Breast epithelium (tissue), 4 donors: Measurements from ENCODE around the gene PRPF6. TPM values are rescaled to one million over a fixed set of nuclear protein-coding genes. Genes with fewer than 3 reads are reported as not detected.

Source experiments
- DNase-seq, 2 donors: peaks; one replicate each; pipeline ENCODE4 v3.0.0-alpha.2; 2019; ENCODE audit warnings: low spot score in 2 of 2
- H3K27ac ChIP-seq, 2 donors: fragments of 200-600 bp; sonication (generic) in 1 of 2; one replicate each; pipeline ENCODE4 v1.5.1; 2016 to 2019; ENCODE audit warnings: mild to moderate bottlenecking in 1 of 2
- H3K27me3 ChIP-seq, 2 donors: fragments of 200-600 bp; sonication (generic) in 1 of 2; one replicate each; pipeline versions ENCODE4 v1.5.1 to v1.6.0; 2017 to 2019; ENCODE audit warnings: control low read depth in 1 of 2, mild to moderate bottlenecking in 1 of 2
- H3K36me3 ChIP-seq: fragments of 200-600 bp; one replicate; pipeline ENCODE4 v1.5.1; 2019
- H3K4me1 ChIP-seq, 2 donors: fragments of 200-600 bp; sonication (generic); one replicate each; pipeline ENCODE4 v1.5.1; 2016 to 2019; ENCODE audit warnings: control low read depth in 1 of 2
- H3K4me3 ChIP-seq, 3 donors: fragments of 200-600 bp; sonication (generic); 1 replicate in 2 of 3; 2 replicates in 1 of 3; pipeline ENCODE4 v1.5.1; 2016 to 2019; ENCODE audit warnings: mild to moderate bottlenecking in 3 of 3, moderate library complexity in 2 of 3
- H3K9me3 ChIP-seq, 2 donors: fragments of 200-600 bp; sonication (generic) in 1 of 2; one replicate each; pipeline ENCODE4 v1.5.1; 2016 to 2019; ENCODE audit warnings: control low read depth in 1 of 2
- POLR2A ChIP-seq: fragments of 450-650 bp; IDR thresholded peaks from one replicate; pipeline ENCODE4 v1.6.1; 2016; ENCODE audit warnings: antibody characterized with exemption, mild to moderate bottlenecking, moderate library complexity
- POLR2AphosphoS5 ChIP-seq, 3 donors: sonication (generic); formaldehyde crosslinking; IDR thresholded peaks; one replicate each; pipeline ENCODE4 v1.6.1; 2017; ENCODE audit warnings: antibody characterized with exemption in 3 of 3
- intact Hi-C: fragments of 100-400 bp; cut with DNase I; formaldehyde crosslinking; loops from one replicate; pipeline ENCODE4 v1.15.1; 2023; ENCODE audit warnings: low total_unique reads
- total RNA-seq, 3 donors: library from RNA; depleted of rRNA; stranded (reverse); fragments of >200 nt; gene quantifications; one replicate each; pipeline ENCODE4 v1.1.0, GENCODE V29; 2016
- TF ChIP-seq, protein P1 (sequence below), 3 donors: fragments of 450-650 bp; IDR thresholded peaks; one replicate each; pipeline ENCODE4 v1.5.1; 2016 to 2017; ENCODE audit warnings: antibody characterized with exemption in 3 of 3, mild to moderate bottlenecking in 3 of 3, moderate library complexity in 3 of 3

PRPF6 gene
- total RNA-seq, 3 donors from 2014 or later: 53.9 to 67.5 (median 59.6) TPM

DNA sequence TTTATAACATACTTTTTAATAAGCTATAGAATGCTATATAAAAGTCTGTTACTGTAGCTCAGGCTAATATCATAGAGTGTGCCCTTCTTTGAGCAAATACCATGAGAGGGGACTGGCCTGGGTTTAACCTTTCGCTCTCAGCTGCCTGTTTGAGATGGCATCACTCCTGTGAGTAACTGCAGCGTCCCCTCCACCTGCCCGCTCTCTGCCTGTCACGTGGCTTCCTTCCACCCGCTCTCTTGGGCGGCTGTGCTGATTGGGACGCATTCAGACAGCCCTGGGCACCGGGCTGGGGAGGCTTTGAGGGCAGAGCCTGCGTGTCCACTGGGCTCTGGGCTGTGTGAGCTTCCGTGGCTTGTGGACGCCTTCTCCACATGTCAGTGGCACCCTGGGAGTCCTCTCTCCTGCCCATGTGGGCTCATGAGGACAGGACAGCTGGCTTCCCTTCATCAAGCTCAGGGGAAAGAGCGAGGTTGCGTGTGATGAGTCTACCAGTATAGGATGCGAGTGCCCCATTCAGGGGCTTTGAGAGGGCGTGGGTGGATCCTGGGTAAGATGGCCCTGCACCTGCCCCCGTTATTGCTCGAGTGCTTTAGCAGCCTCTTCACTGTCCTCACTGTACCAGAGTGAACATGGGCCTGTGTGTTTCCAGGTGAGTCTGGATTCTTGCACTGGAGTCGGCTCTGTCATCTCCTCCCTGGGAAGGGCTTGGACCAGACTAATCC, 44.3 kb downstream of the PRPF6 start:
- TF ChIP-seq POLR2AphosphoS5 (IDR thresholded peaks at IDR 0.05) (no peak), POLR2A (no peak)
- TF ChIP-seq, protein P1, sequence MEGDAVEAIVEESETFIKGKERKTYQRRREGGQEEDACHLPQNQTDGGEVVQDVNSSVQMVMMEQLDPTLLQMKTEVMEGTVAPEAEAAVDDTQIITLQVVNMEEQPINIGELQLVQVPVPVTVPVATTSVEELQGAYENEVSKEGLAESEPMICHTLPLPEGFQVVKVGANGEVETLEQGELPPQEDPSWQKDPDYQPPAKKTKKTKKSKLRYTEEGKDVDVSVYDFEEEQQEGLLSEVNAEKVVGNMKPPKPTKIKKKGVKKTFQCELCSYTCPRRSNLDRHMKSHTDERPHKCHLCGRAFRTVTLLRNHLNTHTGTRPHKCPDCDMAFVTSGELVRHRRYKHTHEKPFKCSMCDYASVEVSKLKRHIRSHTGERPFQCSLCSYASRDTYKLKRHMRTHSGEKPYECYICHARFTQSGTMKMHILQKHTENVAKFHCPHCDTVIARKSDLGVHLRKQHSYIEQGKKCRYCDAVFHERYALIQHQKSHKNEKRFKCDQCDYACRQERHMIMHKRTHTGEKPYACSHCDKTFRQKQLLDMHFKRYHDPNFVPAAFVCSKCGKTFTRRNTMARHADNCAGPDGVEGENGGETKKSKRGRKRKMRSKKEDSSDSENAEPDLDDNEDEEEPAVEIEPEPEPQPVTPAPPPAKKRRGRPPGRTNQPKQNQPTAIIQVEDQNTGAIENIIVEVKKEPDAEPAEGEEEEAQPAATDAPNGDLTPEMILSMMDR (IDR thresholded peaks at IDR 0.05): no peak
- H3K4me1 ChIP-seq: no peaks in the 10 kb centered on the region
- no peaks in the 10 kb centered on the region for H3K9me3 ChIP-seq
- no peak overlapping the region for H3K4me3 ChIP-seq
- no peaks in the 10 kb centered on the region for H3K27me3 ChIP-seq
- DNase-seq: no peak
- no peak overlapping the region for H3K27ac ChIP-seq
- peaks cover 19% of the 10 kb centered on the region for H3K36me3 ChIP-seq
- intact Hi-C loops: no loop called here

DNA sequence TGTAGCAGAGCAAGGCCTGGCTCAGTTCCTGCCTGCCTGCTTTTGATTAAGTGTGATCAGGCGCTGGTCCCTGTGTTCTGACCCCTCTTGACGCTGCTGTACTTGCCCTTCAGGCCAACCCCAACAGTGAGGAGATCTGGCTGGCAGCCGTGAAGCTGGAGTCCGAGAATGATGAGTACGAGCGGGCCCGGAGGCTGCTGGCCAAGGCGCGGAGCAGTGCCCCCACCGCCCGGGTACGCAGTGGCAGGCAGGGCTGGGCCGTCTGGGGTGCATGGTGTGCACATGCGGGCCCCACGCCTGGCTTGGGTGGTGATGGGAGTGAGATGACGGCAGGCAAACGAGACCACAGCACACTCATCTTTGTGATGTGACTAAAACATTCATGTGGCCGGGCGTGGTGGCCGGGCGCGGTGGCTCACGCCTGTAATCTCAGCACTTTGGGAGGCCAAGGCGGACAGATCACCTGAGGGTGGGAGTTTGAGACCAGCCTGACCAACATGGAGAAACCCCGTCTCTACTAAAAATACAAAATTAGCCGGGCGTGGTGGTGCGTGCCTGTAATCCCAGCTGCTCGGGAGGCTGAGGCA, 45.0 kb downstream of the PRPF6 start:
- no peak for DNase-seq
- Histone ChIP-seq H3K27me3 (no peaks in the 10 kb centered on the region), H3K36me3 (peaks cover 19% of the 10 kb centered on the region), H3K4me1 (no peaks in the 10 kb centered on the region), H3K27ac (no peak overlapping the region), H3K9me3 (no peaks in the 10 kb centered on the region), H3K4me3 (no peak overlapping the region)
- intact Hi-C loops: no loop called here
- TF ChIP-seq, protein P1 (IDR thresholded peaks at IDR 0.05): no peak
- TF ChIP-seq POLR2A (no peak), POLR2AphosphoS5 (IDR thresholded peaks at IDR 0.05) (no peak)

DNA sequence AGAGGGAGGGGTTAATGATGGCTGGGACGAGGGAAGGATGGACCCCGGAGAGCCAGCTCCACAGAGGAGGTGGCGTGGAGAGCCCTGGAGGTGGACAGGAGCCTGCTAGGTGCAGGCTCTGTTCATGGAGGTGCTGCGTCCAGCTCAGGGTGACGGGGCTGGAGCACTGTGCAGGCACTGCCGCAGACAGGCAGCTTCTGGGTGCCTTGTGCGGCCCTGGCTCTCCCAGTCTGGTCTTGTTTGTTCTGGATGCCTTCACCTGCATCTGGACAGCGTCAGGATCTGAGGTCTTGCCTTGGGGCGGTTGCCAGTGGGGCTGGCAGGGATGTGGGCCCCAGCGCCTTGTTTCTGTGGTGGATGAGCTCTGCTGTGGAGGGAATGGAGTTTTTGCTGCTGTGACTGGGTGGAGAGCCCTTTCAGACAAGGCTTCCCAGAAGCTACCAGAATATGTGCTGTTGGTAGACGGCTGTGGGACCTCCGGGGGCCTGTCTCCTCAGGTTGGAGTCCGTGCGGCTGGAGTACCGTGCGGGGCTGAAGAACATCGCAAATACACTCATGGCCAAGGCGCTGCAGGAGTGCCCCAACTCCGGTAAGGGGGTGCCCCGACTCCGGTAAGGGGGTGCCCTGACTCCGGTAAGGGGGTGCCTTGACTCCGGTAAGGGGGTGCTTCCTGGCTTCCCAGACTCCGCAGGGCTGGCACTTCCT, 47.2 kb downstream of the PRPF6 start:
- Histone ChIP-seq H3K9me3 (no peaks in the 10 kb centered on the region), H3K27ac (no peak overlapping the region), H3K27me3 (no peaks in the 10 kb centered on the region), H3K4me1 (no peaks in the 10 kb centered on the region), H3K4me3 (no peak overlapping the region), H3K36me3 (peaks cover 19% of the 10 kb centered on the region)
- intact Hi-C loops: no loop called here
- DNase-seq: no peak
- no peak for TF ChIP-seq POLR2A
- TF ChIP-seq POLR2AphosphoS5 (IDR thresholded peaks at IDR 0.05): no peak

DNA sequence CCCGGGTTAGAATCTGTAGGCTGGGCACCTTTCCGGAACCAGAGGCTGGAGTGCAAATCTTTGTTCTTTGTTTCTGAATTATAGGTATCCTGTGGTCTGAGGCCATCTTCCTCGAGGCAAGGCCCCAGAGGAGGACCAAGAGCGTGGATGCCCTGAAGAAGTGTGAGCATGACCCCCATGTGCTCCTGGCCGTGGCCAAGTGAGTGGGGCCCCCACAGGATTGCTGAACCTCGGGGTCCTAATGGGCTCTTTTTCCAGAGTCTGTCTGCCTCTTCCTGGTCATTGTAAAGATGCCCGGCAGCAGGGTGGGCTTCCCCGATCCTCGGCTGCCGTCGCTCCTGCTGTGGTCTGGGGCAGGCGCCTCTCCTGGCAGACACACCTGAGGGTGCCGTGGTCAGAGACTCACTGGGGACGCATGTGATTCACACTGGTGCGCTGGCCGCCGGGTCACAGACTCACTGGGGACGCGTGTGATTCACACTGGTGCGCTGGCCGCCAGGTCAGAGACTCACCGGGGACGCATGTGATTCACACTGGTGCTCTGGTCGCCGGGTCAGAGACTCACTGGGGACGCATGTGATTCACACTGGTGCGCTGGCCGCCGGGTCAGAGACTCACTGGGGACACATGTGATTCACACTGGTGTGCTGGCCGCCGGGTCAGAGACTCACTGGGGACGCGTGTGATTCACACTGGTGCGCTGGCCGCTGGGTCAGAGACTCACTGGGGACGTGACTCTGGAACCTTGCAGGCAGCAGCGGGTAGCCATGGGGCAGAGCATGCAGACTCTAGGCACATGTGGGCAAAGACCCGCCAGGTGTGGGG, 48.6 kb downstream of the PRPF6 start:
- TF ChIP-seq, protein P1 (IDR thresholded peaks at IDR 0.05): no peak
- TF ChIP-seq POLR2A (no peak), POLR2AphosphoS5 (IDR thresholded peaks at IDR 0.05) (no peak)
- intact Hi-C loops: no loop called here
- Histone ChIP-seq H3K27me3 (no peaks in the 10 kb centered on the region), H3K27ac (no peak overlapping the region), H3K4me3 (no peak overlapping the region), H3K9me3 (no peaks in the 10 kb centered on the region), H3K36me3 (peaks cover 16% of the 10 kb centered on the region), H3K4me1 (no peaks in the 10 kb centered on the region)
- no peak for DNase-seq

DNA sequence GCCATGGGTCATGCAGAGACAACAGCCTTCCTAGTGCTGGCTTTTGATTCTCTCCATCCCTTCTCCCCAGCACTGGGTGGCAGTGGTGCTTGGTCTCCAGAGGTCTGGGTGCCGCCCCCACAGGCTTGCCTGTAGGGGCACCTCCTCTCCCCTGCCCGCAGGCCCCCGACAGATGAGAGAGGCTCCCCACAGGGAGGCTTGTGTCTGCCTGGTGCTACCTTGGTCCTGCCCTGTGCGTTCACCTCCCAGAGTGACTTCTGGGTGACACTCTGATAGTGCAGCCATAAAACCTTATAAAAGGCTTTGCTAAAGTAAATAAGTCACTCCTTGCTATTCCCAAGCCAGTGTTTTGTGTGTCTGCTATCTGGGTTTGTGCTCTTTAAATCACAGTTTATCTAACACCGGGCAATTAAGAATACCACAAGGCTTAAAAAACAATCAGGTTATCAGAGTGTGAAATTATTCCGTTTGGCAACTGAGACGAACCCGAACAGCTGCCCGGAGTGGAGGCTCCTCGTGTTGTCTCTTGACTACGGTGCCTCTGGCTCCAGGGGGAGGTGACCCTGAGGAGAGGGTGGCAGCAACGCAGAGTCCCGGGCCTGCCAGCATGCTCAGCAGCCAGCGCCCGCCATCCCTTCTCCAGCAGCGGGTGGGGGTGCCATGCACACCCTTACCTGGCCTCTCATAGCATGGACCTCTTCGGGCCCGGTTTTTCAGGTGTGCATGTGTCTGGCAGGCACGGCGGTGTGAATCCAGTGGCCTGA, 49.6 kb downstream of the PRPF6 start:
- no peak for DNase-seq
- no peaks in the 10 kb centered on the region for H3K9me3 ChIP-seq
- H3K27me3 ChIP-seq: no peaks in the 10 kb centered on the region
- intact Hi-C loops: no loop called here
- H3K4me3 ChIP-seq: no peak overlapping the region
- TF ChIP-seq POLR2A: no peak
- TF ChIP-seq, protein P1 (IDR thresholded peaks at IDR 0.05): no peak
- TF ChIP-seq POLR2AphosphoS5 (IDR thresholded peaks at IDR 0.05): no peak
- no peaks in the 10 kb centered on the region for H3K4me1 ChIP-seq
- no peak overlapping the region for H3K27ac ChIP-seq
- peaks cover 14% of the 10 kb centered on the region for H3K36me3 ChIP-seq
